H1 (cell line): ENCODE data around the gene CIB4. TPM values are rescaled to one million over a fixed set of nuclear protein-coding genes. Genes with fewer than 3 reads are reported as not detected.

Source experiments
- ASH2L ChIP-seq: fragments of 200-600, 300-600 bp; sonication (generic); IDR thresholded peaks from one replicate; pipeline ENCODE4 v1.7.1; 2017; ENCODE audit warnings: low read length
- CREB1 ChIP-seq: IDR thresholded peaks from 2 replicates; pipeline ENCODE4 v1.6.1; 2012; ENCODE audit warnings: inconsistent platforms
- HDAC6 ChIP-seq: IDR thresholded peaks from one replicate; pipeline ENCODE4 v1.7.1; 2012; ENCODE audit warnings: low read depth, mild to moderate bottlenecking, inconsistent platforms, low read length, moderate library complexity
- JUND ChIP-seq: IDR thresholded peaks from 2 replicates; pipeline ENCODE4 v1.6.1; 2011; ENCODE audit warnings: mild to moderate bottlenecking, improper control_type of control experiment, low read length
- KDM1A ChIP-seq: fragments of 200-600, 300-600 bp; sonication (generic); IDR thresholded peaks from 2 replicates; pipeline ENCODE4 v1.7.1; 2016; ENCODE audit warnings: mild to moderate bottlenecking, low read length, borderline replicate concordance
- MAFK ChIP-seq: IDR thresholded peaks from 2 replicates; pipeline ENCODE4 v1.6.1; 2012; ENCODE audit warnings: low read depth, mild to moderate bottlenecking, improper control_type of control experiment, low read length
- RXRA ChIP-seq: IDR thresholded peaks from 2 replicates; pipeline ENCODE4 v1.6.1; 2011; ENCODE audit warnings: low read depth, mild to moderate bottlenecking, low read length, moderate library complexity; ENCODE audit not compliant: insufficient read depth
- SAP30 ChIP-seq: fragments of 300-600 bp; sonication (generic); IDR thresholded peaks from 2 replicates; pipeline ENCODE4 v1.7.1; 2012; ENCODE audit warnings: low read length, moderate library complexity, mild to moderate bottlenecking, inconsistent platforms; ENCODE audit not compliant: insufficient read depth, insufficient replicate concordance
- SRF ChIP-seq: IDR thresholded peaks from 2 replicates; pipeline ENCODE4 v1.6.1; 2011; ENCODE audit warnings: mild to moderate bottlenecking, low read depth, low read length, moderate library complexity
- TAF7 ChIP-seq: optimal IDR thresholded peaks from 2 replicates; pipeline ENCODE3; 2011; ENCODE audit warnings: low read depth, mild to moderate bottlenecking, inconsistent platforms, low read length, moderate library complexity, borderline replicate concordance
- TEAD4 ChIP-seq: IDR thresholded peaks from 2 replicates; pipeline ENCODE4 v1.6.1; 2012; ENCODE audit warnings: low read depth, low read length, inconsistent platforms, mixed read lengths
- polyA plus RNA-seq, 7 experiments: library from polyadenylated mRNA; depleted of rRNA in 3 of 7; stranded (reverse) in 5 of 7; unstranded in 2 of 7; fragments of >200 nt in 5 of 7; fragments of 200-250 nt in 2 of 7; gene quantifications; 1 replicate in 5 of 7; 2 replicates in 1 of 7; 4 replicates in 1 of 7; pipeline versions ENCODE4 v1.2.1 to v1.2.3, GENCODE V29; 2011 to 2013; ENCODE audit warnings: missing spikeins in 2 of 7, mixed read lengths in 2 of 7
- total RNA-seq: library from RNA; stranded (reverse); fragmentation: NEBNext Ultra II Directional; extraction: Animal tissue kit (Norgen Biotek cat#: 25700); gene quantifications from 2 replicates; pipeline ENCODE4 v1.2.1, GENCODE V29; 2021
- TF ChIP-seq, protein P1 (sequence below): IDR thresholded peaks from 2 replicates; pipeline ENCODE4 v1.6.1; 2012; ENCODE audit warnings: inconsistent platforms

Gene CIB4
- total and polyA plus RNA-seq, 2 of the 8 experiments (the other 6 are each of a cell fraction or from before 2014, with no cell fraction given), result not detected

GRCh38 chr2:26605195-26605998 lies 35.8 kb downstream of the CIB4 start (continued):
- no peak for TF ChIP-seq HDAC6
- TF ChIP-seq, protein P1, sequence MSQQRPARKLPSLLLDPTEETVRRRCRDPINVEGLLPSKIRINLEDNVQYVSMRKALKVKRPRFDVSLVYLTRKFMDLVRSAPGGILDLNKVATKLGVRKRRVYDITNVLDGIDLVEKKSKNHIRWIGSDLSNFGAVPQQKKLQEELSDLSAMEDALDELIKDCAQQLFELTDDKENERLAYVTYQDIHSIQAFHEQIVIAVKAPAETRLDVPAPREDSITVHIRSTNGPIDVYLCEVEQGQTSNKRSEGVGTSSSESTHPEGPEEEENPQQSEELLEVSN, result no peak
- TF ChIP-seq TEAD4, result 0 out of 2 replicates have a peak, but pooled peaks have one; percentile 29
- TF ChIP-seq RXRA, result 0 out of 2 replicates have a peak, but pooled peaks have one; percentile 25
- TF ChIP-seq ASH2L, result no peak
- 0 out of 2 replicates have a peak, but pooled peaks have one; percentile 10 for TF ChIP-seq CREB1
- no peak for TF ChIP-seq SRF
- TF ChIP-seq SAP30, result no peak
- no peak for TF ChIP-seq KDM1A
- no peak for TF ChIP-seq TAF7
- no peak for TF ChIP-seq JUND
- no peak for TF ChIP-seq MAFK
- TF ChIP-seq, all 59 proteins: peak for 5
